Measurements from ENCODE around the gene MMAB.

MMAB gene

DNA sequence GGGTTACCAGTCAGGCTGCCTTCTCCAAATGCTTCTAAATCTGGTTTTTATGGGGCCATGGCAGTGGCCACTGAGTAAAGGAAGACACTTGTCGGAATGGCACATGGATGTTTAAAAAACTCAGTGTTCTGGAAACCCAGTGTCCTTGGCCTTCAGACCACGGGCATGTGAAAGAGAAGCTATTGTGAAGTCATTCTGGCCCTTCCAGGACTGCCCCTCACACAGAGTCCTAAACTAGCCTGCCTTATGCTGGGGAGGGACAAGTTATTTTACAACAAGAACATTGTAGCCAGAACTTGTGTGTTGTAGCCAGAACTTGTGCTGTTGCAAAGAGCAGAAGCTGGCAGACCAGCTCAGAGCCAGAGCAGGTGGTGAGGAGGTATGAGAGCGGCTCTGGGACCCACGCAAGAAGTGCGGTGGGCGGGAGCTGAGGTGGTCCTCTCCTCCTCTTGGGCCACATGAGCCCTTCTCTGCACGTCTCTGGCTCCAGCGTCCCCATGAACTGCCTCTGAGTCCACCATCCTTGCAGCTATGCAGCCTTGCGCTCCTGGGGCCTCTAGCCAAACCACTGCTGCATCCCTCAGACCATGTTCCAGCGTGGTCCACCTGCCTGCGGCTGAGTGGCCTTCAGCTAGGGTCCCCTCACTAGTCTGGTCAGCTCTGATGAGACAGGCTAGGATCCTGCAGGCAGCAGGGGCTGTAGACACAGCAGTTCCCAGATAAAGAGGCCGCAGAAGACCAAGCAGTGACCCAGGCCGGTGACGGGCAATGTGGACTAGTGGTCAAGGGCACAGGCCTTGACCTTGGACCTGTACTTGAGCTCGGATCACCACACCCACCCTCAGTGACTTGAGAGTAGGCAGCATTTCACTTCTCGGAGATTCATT is 32.5 kb downstream of the MMAB start:
- no peak for DNase-seq (ENCODE audit: low read depth in 2 of 2)

DNA sequence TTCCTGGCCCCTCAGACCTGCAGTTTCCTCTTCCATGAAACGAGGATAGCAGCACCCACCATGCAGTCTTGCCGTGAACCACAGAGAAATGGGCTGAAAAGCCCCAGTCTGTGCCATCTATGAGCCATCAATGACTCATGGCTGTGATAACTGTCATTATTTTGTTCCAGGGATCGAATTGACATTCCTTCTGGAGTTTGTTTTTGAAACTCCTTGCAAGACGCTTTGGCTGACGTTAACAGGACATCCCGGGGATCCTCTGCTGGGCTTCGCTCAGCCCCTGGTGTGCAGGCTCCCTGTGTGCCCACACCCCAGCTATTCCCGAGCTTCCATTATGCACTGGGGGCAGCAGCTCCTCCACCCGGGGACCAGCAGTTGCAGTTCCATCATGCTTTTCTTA is 33.8 kb downstream of the MMAB start:
- DNase-seq (ENCODE audit: low read depth in 2 of 2), result no peak

DNA sequence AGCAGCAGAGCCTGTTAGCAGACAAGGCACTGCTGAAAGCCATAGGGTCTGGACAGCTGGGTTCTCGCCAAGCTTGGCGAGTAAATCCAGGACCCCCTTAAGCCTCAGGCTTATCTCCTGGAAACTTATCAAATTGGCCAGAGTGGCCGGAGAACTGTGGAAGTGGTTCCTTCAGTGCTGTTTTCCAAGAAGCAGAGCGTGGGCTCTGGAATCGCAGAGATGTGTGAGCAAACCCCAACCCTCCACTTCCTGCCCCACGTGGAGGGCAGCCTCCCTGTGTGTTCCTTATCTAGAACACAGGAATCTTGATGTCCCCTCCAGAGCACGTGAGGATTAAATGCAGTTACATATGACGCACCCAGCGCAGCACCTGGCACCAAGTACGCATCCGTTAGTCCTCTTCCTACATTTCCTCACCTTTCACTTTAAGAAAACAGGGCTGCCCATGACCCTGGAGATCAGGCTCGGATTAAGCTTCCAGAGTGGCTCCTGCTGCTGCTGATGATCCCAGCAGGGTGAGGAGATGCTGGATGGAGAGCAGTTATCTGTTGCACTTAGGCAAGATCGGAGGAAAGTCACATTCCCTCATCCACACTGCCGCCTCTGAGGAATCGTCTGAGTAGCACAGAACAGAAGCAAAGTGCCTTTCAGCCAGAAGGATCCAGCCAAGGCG is 35.0 kb downstream of the MMAB start:
- no peak for DNase-seq (ENCODE audit: low read depth in 2 of 2)

DNA sequence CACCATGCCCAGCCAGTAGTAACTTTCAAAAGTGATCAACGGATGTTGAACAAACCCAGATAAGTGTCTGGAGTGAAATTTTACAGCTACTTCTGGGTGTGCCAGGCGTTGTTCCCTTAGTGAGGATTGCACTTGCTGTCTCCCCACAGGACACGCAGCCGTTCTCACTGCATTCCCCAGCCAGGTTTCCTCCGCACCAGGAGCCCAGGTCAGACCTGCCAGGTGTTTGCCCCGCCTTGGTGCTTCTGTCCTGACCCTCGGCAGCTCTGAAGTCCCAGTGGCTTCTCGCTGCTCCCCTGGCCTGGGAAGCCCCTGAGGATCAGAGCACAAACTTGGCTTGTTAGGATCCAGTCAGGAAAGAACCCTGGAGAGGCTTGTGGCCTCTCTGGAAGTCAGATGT is 36.2 kb downstream of the MMAB start:
- DNase-seq (ENCODE audit: low read depth in 2 of 2), result no peak

DNA sequence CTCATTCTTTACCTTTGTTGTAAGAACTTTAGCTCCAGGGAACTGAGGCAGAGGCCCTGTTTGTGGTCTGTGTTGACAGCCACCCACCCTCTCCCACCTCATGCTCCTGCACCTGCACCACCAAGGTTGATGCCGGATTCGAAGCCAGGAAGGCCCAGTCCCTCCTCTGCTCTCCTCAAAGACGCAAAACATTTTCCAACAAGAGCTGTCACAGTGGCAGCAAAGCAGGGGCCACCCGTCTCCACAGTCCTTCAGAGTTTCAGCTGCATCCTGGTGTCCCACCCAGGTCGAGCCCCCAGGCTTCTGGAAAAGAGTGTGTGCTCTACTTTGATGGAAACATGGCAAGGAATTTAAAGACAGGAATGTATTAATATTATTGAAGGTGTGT is 37.4 kb downstream of the MMAB start:
- no peak for DNase-seq (ENCODE audit: low read depth in 2 of 2)

DNA sequence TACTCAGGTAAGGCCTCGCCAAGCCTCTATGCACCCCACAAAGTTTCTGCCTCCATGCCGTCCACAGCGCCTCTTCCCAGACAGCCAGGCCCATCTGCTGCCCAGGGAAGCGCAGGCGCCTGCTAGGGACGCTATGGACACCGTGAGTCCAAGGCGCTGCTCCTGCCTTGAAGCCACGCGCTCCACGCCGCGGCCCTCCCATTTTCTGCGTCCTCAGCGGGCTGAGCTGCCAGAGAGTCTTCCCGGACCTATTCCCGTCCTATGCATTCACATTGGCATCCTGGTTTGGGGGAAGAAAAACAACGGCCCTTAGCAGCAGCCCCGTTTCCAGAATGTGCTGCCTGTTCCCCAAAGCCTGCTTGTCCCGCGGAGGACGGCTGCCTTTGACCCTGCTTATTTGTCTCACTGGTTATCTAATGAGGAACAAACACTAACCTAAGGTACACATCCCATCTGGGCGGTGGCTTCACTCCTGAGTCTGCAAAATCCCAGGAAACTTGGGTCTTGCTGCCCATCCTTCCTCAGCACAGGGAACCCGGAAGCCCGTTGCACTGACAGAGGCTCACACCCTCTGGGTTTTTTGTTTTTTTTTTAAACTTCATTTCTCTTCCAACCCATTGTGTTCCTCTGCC is 38.0 kb downstream of the MMAB start:
- no peak for DNase-seq (ENCODE audit: low read depth in 2 of 2)

DNA sequence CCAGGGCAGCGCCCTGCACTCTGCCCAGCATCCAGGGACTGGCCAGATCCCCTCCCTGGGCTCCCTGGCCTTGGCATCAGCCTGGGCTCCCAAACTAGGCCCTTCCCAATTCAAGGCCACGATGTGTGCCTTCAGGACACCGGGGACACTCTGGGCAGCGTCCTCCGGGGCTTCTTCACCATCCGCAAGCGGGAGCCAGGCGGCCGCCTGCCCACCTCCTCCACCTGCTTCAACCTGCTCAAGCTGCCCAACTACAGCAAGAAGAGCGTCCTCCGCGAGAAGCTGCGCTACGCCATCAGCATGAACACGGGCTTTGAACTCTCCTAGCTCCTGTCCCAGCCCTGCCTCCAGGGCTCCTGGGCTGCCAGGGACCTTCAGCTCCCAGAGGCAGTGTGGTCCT is 38.8 kb downstream of the MMAB start:
- no peak for DNase-seq (ENCODE audit: low read depth in 2 of 2)

DNA sequence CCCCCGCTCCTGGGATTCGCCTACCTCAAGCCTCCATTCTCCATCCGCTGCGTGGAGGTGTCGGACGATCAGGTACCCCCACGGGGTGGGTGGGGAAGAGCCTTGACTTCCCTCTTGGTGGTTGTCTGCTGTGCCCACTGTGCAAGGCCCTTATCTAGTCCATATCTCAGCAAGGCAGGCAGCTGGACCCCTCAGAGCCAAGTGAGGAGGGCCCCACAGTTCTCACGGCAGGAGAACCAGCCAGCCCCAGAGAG is 39.9 kb downstream of the MMAB start:
- DNase-seq (ENCODE audit: low read depth in 2 of 2), result no peak

DNA sequence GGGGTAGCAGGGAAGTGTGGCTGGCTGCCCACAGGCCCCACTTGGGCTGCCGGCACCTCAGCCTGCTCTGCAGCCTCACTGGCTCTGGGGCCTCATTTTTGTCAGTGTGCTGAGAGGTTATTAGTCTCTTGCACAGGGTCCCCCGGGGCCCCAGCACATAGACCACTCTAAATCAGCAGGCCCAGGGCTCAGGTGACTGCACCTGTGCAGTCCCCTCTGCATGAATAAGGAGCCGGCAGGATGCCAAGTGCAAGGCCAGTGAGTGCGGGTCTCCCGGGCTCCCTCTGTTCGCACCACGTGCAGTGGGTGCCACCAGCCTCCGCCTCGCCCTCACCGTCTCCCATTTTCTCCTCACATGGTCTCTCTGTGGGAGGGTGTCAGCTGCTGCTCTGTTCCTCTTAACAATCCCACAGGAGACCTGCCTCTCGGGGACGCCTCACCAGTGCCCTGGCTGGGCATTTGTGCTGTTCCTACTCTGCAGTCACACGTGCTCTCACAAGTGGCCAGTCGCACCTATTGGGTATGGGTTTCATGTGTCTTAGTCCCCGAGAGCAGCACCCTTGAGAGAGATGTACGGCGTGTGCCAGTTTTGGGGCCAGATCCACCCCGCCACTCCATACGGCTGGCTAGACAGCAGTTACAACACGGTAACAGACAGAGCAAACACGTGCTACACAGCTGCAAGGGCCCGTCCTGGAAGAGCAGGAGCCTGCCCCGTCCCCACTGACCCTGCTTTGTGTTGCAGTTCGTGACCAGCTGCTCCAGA is 40.4 kb downstream of the MMAB start:
- no peak for DNase-seq (ENCODE audit: low read depth in 2 of 2)

DNA sequence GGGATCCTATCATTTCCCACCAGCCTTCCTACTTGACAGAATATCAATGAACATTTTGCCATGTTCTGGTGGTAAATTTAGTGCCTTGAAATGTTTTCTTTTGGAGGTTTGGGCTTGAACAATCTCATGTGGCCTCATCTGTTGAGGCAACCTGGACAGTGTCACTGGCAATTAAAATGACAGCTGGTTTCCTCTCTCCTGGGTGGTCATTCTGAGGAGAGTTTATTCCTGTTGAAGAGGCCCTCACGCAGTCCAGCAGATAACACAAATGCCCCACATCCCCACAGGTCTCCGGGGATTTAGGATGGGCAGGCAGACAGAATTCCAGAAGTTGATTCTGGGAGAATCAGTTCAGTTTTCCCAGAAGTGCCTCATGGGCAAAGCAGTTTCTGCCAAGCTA is 41.9 kb downstream of the MMAB start:
- DNase-seq (ENCODE audit: low read depth in 2 of 2), result no peak

DNA sequence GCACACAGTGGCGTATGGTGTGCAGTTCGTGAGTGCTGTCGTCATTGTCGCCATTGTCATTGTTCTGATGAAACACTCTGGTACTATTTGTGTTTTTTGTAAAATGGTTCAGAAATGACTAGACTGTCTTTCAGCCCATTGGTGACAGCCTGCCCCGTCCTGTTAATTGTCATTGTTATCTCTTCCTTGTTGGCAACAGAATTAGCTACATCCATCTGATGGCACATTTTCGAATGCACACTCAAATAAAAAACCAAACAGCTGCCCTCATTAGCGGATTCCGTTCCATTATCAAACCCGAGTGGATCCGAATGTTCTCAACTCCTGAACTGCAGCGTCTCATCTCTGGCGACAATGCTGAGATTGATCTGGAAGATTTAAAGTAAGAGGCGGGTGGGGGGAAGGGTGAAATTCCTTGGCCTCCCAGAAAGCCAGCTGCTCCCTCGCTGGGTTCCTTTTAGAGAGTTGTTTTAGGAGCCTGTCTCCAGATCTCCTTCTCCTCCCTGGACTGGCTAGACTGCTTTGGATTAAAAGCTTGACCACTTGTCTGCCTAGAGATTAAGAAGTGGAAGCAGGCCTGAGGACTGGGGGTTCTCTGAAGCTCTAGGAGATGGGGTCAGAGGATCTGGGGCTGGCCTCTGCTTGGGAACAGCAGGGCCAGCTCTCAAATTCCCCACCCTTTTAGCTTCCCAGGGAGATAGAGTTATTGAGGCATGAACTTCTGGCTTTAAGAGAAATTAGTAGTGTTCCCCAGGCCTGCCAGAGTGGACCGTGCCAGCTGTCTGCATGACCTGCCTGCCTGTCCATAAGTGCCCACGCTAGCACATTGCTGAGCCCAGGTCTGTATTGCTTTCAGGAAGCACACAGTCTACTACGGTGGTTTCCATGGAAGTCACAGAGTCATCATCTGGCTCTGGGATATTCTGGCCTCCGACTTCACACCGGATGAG is 43.3 kb downstream of the MMAB start:
- DNase-seq (ENCODE audit: low read depth in 2 of 2), result no peak

DNA sequence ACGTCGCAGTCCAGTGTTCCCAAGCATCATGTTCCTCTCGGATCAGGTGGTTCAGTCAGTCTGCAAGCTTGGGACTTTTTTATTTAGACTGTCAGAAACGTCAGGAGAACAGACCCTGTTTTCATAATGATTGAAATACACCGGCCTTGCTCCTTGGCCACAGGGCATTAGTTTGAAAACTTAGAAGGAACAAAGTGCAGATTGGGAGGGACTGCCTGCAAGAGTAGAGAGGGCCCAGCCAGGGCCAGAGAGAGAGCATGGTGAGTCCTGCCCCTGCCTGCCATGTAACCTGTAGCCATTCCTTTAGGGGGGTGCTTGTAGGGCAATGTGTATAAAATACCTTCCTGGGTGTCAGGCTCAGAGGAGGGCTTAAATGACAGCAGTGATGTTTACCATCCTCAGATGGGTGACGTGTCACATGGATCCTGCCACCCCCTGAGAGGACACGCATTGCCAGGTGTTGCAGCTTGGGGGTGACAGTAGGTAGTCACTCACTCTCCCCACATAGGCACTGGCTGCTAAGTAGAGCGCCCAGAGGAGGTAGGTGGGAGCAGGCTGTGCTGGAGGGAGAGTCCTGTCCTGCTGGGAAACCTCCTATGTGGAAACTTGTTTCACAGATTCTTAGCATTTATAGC is 45.7 kb downstream of the MMAB start:
- no peak for DNase-seq (ENCODE audit: low read depth in 2 of 2)

DNA sequence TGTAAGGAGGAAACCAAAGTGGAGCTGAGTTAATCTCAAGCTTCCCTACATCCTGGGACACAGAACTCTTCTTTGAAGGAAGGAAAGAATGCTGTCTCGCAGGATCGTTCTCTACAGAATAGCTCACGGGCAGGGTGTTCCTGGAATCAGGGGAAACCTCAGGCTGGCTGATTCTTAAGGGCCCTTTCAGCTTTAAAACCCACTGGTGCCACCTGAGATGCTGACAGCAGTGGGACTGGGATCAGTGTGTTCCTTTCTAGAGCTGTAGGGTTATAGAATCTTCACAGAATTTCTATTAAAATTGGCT is 48.1 kb downstream of the MMAB start:
- DNase-seq (ENCODE audit: low read depth in 2 of 2), result no peak

DNA sequence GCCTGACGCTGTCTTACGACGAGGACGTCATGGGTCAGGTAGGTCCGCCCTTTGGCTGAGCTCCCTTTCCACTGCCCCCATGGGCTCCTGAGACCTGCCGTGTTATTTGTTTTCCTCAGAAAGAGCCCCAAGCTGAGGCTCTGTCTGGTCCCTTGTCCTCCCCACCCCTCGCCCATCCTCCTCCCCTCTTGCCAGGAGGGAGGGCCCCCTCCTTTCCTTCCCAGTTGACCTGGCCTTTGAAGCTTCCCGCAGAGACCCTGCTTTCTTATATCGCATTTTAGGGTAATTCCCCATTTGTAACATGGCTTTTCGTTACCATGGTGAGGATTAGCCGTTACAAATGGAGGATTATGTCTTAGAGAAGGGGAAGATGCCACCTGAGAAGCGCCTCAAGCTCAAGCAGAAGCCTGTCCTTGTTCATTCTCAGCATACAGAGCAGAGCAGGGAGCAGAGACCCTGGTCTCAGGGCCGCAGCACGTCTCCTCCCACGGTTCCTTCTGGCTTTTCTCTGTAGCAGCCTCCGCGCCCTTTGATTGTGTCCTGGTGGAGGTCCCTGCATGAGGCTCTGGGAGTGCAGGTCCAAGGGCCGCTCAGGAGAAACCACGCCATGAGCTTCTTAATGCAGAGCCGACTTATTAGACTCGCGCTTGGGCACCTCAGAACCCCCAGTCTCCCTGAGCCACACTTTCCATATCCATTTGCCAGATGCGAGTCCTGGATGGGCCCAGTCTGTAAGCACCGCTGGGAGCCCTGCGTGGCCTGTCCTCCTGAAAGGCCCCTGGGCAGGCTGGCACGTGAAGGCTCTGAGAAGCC is 48.6 kb downstream of the MMAB start:
- DNase-seq (ENCODE audit: low read depth in 2 of 2), result no peak

DNA sequence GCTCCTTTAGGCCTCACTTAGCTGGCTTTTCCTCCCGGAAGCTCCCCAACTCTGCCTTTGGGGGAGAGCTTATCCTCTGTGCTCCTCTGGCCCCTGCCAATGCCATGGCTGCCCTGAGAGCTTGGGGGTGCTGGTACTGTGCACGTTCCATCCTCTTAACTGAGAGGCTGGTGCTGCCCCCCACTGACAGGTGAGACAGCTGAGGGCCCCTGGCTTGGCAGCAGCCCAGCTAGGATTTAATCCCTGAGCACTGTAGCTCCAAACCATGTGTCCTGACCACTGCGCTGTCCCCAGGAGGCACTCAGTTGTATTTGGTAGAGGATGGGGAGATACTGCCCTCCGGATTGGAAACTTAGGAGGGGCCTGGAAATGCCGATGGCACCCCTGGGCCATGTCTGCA is 49.8 kb downstream of the MMAB start:
- no peak for DNase-seq (ENCODE audit: low read depth in 2 of 2)

DNA sequence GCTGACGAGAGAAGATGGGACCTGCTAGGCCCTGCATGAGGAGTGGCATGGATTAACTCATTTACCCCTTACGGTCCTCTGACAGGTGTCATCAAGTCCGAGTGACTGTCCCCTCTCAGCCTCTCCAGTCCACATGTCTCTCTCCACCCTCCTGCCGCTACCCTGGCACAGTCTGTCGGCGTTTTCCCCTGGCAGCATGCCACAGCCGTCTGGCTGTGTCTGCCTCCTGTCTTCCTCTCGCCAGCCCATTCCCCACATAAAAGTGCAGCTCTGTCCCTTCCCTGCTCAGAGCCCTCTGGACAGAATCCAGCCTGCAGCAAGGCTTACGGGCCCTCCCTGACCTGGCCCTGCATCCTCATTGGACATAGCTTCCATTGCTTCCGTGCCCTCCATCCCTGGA is 50.2 kb downstream of the MMAB start:
- no peak for DNase-seq (ENCODE audit: low read depth in 2 of 2)

DNA sequence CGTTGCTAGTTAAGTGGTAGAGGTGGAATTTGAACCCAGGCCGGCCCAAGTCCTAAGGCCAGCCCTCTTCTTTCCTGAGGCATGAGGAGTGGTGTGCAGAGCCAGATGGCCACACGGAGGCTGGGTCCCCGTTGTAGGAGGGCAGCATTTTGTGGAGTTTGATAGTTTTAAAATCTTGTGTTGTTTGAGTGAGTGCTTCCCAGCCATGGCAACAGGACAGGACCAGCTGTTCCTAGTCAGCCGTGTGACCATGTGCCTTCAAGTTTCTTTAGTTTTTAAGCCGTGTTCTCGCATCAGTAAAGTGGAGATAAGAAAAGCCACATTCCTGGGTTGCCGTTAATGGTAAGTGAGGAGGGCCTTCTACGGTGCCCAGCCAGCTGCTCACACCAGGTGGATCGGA is 51.5 kb downstream of the MMAB start:
- no peak for DNase-seq (ENCODE audit: low read depth in 2 of 2)

DNA sequence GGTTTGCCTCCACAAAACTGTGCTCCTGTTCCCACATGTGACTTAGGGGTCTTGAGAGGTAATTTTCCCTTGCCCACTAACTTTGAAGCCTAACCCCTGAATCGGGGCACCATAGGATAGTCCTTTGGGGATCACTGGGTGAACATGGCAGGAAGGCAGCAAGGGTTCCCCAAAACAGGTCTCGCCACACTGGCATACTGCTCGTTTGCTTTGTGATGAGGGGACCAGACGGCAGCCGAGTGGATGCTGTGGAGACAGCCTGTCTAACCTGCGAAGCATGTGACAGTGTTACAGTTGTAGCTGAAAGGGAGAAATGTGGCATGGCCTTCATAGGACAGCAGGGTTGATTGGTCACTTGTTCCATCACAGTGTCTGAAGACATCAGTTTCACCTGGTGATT is 53.5 kb downstream of the MMAB start:
- DNase-seq (ENCODE audit: low read depth in 2 of 2), result no peak

DNA sequence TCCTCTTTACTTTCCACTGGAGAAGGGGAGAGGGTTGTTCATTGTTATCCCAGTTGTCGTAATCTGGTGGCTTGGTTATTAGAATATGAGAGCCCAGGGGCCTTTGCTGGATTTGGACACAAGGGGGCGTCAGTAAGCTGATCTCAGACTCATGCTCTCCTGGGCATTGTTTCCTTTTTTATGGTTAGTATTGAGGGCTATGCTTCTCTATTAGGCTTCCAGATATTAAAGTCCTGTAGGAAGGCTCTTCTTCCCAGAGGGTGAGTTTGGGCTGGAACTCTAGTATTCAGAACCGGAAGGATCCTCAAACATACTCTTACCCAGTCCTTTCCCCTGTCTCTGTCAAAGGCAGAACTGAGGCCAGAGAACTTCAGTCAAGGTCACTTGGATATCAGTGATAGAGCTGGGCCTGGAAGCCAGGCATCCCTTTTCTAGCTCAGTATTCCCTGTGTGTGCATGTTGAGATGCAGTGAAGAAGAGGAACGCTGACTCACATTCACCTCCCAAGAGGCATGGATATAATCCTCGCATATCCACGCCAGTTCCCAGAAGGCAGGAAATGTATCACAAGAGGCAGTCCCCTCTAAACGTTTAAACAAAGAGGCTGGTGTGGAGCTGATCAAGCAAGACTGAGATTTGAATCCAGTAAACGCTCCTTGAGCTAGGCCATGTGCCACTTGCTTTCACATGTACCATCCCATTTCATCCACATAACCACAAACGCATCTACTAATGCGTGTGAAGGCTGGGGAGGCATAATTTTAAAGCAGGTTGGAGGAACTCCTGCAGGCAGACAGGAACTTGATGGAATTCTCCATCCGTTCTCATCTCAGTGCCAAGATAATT is 54.3 kb downstream of the MMAB start:
- peak; percentile 32 to 44 for DNase-seq (ENCODE audit: low read depth in 2 of 2)
